SK-N-SH (cell line): ENCODE data around the gene ARMC3. TPM values are rescaled to one million over a fixed set of nuclear protein-coding genes. Genes with fewer than 3 reads are reported as not detected.
A peak's percentile ranks its signal among the peaks of the same experiment; 100 is the strongest.
"Not testable (repeated sequence)": the region's sequence is repeated elsewhere in the genome, so short reads cannot be mapped to it uniquely, and the experiment has no call there.

Experiments
- CTCF ChIA-PET: fragments of 300-600, 350-600 bp; formaldehyde crosslinking; extraction: SDS; loops from one replicate; lab custom pipeline; 2021; lab: Yijun Ruan, JAX
- POLR2A ChIA-PET: fragments of 350-600 bp; sonication (Branson Sonifier 250); formaldehyde crosslinking; extraction: SDS; loops from one replicate; lab custom pipeline; 2020; ENCODE audit warnings: antibody characterized with exemption, inconsistent platforms; lab: Yijun Ruan, JAX
- DNase-seq: peaks from one replicate; pipeline ENCODE4 v3.0.0; 2012
- H2AFZ ChIP-seq: fragments of 200-600 bp; sonication (generic); 2 replicates; pipeline ENCODE4 v1.8.1; 2016; ENCODE audit warnings: antibody characterized with exemption, mild to moderate bottlenecking, low read depth
- H3F3A ChIP-seq: fragments of 200-600 bp; sonication (generic); replicated peaks from 2 replicates; pipeline ENCODE3; 2016; ENCODE audit warnings: antibody characterized with exemption, mild to moderate bottlenecking; ENCODE audit not compliant: insufficient read depth
- H3K27ac ChIP-seq, 2 experiments: fragments of 200-500 bp in 1 of 2; fragments of 200-600 bp in 1 of 2; sonication (Bioruptor generic) in 1 of 2; sonication (generic), shearing (Covaris generic) in 1 of 2; 2 replicates each; pipeline versions ENCODE4 v1.5.1 to v1.6.1; 2014 to 2016; ENCODE audit warnings: low read depth in 2 of 2, inconsistent platforms in 1 of 2, low read length in 1 of 2, mild to moderate bottlenecking in 1 of 2, mixed read lengths in 1 of 2
- H3K27me3 ChIP-seq: fragments of 200-600 bp; sonication (generic), shearing (Covaris generic); 2 replicates; pipeline ENCODE4 v1.6.1; 2016; ENCODE audit warnings: mixed run types; ENCODE audit not compliant: insufficient read depth
- H3K36me3 ChIP-seq, 2 experiments: fragments of 200-500 bp in 1 of 2; fragments of 200-600 bp in 1 of 2; sonication (Bioruptor generic) in 1 of 2; sonication (generic) in 1 of 2; replicated peaks in 1 of 2; 2 replicates each; pipeline versions ENCODE3 to v1.5.1; 2014 to 2016; ENCODE audit warnings: low read length in 1 of 2, mild to moderate bottlenecking in 1 of 2; ENCODE audit not compliant: insufficient read depth in 2 of 2, control insufficient read depth in 1 of 2
- H3K4me1 ChIP-seq, 2 experiments: fragments of 200-500 bp in 1 of 2; fragments of 200-600 bp in 1 of 2; sonication (Bioruptor generic) in 1 of 2; sonication (generic), shearing (Covaris generic) in 1 of 2; 2 replicates each; pipeline versions ENCODE4 v1.5.1 to v1.6.1; 2014 to 2016; ENCODE audit warnings: low read depth in 1 of 2, low read length in 1 of 2, mixed run types in 1 of 2; ENCODE audit not compliant: insufficient read depth in 2 of 2, control insufficient read depth in 1 of 2
- H3K4me2 ChIP-seq: fragments of 200-600 bp; sonication (generic), shearing (Covaris generic); 2 replicates; pipeline ENCODE4 v1.6.1; 2017; ENCODE audit warnings: mixed run types
- H3K4me3 ChIP-seq, 2 experiments: fragments of 200-500 bp in 1 of 2; fragments of 200-600 bp in 1 of 2; sonication (Bioruptor generic) in 1 of 2; sonication (generic), shearing (Covaris generic) in 1 of 2; 2 replicates each; pipeline versions ENCODE4 v1.5.1 to v1.8.1; 2014 to 2016; ENCODE audit warnings: low read depth in 2 of 2, inconsistent platforms in 1 of 2, low read length in 1 of 2, mild to moderate bottlenecking in 1 of 2, mixed read lengths in 1 of 2, moderate library complexity in 1 of 2
- H3K79me2 ChIP-seq: fragments of 200-600 bp; sonication (generic); 2 replicates; pipeline ENCODE4 v1.8.1; 2017; ENCODE audit warnings: mild to moderate bottlenecking; ENCODE audit not compliant: insufficient read depth
- H3K9ac ChIP-seq: fragments of 200-600 bp; sonication (generic); 2 replicates; pipeline ENCODE4 v1.6.1; 2017; ENCODE audit warnings: mixed run types
- H3K9me2 ChIP-seq: fragments of 200-600 bp; sonication (generic); 2 replicates; pipeline ENCODE4 v1.6.1; 2017; ENCODE audit warnings: mixed run types
- H3K9me3 ChIP-seq: fragments of 200-600 bp; sonication (generic); 2 replicates; pipeline ENCODE4 v1.6.1; 2017; ENCODE audit warnings: mixed run types, mild to moderate bottlenecking, moderate library complexity
- H4K20me1 ChIP-seq: fragments of 200-600 bp; sonication (generic); 2 replicates; pipeline ENCODE4 v1.6.1; 2017; ENCODE audit warnings: mild to moderate bottlenecking, mixed run types; ENCODE audit not compliant: insufficient read depth
- MXI1 ChIP-seq: IDR thresholded peaks from 2 replicates; pipeline ENCODE4 v1.6.1; 2012; ENCODE audit warnings: mild to moderate bottlenecking, low read depth, low read length, improper control_type of control experiment
- RAD21 ChIP-seq: IDR thresholded peaks from 2 replicates; pipeline ENCODE4 v1.6.1; 2012; ENCODE audit warnings: mild to moderate bottlenecking, low read length
- RCOR1 ChIP-seq: fragments of 150-350 bp; IDR thresholded peaks from 2 replicates; pipeline ENCODE4 v1.6.1; 2017; ENCODE audit warnings: antibody characterized with exemption, low read length
- SMC3 ChIP-seq: IDR thresholded peaks from 2 replicates; pipeline ENCODE4 v1.6.1; 2012; ENCODE audit warnings: low read depth, low read length, improper control_type of control experiment
- TAF1 ChIP-seq: IDR thresholded peaks from 2 replicates; pipeline ENCODE4 v1.6.1; 2012; ENCODE audit warnings: low read depth, mild to moderate bottlenecking, low read length, moderate library complexity, borderline replicate concordance
- YY1 ChIP-seq: IDR thresholded peaks from 2 replicates; pipeline ENCODE4 v1.4.0; 2012; ENCODE audit warnings: low read depth, mild to moderate bottlenecking
- WGBS: methylation state at CpG from one replicate; pipeline ENCODE4 v1.1.6; 2017; ENCODE audit warnings: low lambda C conversion rate; 5-methylcytosine and 5-hydroxymethylcytosine counted together
- polyA plus RNA-seq, 3 experiments: library from polyadenylated mRNA; depleted of rRNA; stranded (reverse); fragments of >200 nt; gene quantifications; 2 replicates each; pipeline ENCODE4 v1.2.3, GENCODE V29; 2012
- TF ChIP-seq, protein P1 (sequence below): fragments of 200-600 bp; sonication (generic); IDR thresholded peaks from 2 replicates; pipeline ENCODE4 v1.6.1; 2017; ENCODE audit warnings: antibody characterized with exemption, mild to moderate bottlenecking, moderate library complexity

ARMC3 gene
- polyA plus RNA-seq, 1 of the 3 experiments (the other 2 are of a cell fraction), result not detected

DNA sequence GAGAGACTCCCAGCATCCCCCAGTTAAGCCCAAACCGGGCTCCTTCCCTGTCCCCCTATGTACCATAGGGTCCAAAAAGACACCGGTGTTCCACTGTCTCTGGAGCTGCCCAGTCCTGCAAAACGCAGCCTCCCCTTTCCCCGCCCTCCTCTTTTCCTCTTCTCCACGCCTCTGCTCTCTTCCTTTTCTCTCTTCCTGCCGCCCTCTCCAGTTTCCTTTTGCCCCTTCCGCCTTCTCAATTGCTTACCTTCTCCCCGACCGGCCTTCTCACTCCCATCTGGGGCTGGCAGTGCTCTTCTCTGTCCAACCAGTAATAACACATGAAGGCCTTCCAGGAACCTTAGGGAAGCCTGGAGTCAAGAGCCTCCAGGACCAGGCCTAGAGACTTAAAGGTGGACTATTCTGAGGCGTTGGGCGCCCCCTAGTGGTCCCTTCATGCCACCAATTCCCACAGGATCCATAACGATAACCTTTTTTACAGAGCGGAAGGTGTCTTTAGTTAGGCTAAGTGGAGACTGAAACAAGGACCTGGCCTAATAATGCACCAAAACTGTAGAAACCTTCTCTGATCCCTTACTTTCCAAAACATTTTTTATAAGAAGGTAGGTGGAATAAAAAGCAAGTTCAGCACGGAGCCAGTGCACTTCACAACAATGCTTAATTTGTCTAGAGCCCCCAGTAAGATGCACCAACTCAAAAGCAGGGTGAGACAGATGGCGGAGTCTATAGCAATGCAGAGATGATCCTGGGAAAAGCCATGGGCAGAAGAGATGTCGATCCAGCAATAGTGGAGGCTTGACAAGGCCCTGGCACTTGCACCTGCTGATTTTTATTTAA is 140.3 kb downstream of the ARMC3 start:
- Histone ChIP-seq H3K9me3 (no peaks in the 10 kb centered on the region), H3K4me3 (no peak overlapping the region; a peak in 1 of 4 replicates), H3K9me2 (no peaks in the 10 kb centered on the region), H2AFZ (0 out of 2 replicates have a peak overlapping the region, but pooled peaks have one; percentile 57), H3K79me2 (no peaks in the 10 kb centered on the region), H3K27me3 (no peaks in the 10 kb centered on the region), H3K9ac (no peak overlapping the region), H3F3A (no peaks in the 10 kb centered on the region), H3K27ac (no peak overlapping the region), H3K36me3 (no peaks in the 10 kb centered on the region), H3K4me2 (no peak overlapping the region), H4K20me1 (no peaks in the 10 kb centered on the region), H3K4me1 (peaks cover 0 to 6% of the 10 kb centered on the region in 2 experiments; a peak in 1 of 4 replicates)
- TF ChIP-seq TAF1 (no peak), RAD21 (peak; percentile 86), YY1 (no peak), SMC3 (peak; percentile 61)
- TF ChIP-seq, protein P1, sequence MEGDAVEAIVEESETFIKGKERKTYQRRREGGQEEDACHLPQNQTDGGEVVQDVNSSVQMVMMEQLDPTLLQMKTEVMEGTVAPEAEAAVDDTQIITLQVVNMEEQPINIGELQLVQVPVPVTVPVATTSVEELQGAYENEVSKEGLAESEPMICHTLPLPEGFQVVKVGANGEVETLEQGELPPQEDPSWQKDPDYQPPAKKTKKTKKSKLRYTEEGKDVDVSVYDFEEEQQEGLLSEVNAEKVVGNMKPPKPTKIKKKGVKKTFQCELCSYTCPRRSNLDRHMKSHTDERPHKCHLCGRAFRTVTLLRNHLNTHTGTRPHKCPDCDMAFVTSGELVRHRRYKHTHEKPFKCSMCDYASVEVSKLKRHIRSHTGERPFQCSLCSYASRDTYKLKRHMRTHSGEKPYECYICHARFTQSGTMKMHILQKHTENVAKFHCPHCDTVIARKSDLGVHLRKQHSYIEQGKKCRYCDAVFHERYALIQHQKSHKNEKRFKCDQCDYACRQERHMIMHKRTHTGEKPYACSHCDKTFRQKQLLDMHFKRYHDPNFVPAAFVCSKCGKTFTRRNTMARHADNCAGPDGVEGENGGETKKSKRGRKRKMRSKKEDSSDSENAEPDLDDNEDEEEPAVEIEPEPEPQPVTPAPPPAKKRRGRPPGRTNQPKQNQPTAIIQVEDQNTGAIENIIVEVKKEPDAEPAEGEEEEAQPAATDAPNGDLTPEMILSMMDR, result peak; percentile 84
- 55% methylated on average over 16 of the region's 16 CpGs for WGBS
- DNase-seq, result peak; percentile 78
- ChIA-PET POLR2A (no interaction called here), CTCF (interaction anchor here (0.9 to 1.6 kb wide), 3 partner anchors 11 to 79 kb away, joined by 3 to 4 read pairs (median 4); no protein-coding TSS in a partner anchor)

DNA sequence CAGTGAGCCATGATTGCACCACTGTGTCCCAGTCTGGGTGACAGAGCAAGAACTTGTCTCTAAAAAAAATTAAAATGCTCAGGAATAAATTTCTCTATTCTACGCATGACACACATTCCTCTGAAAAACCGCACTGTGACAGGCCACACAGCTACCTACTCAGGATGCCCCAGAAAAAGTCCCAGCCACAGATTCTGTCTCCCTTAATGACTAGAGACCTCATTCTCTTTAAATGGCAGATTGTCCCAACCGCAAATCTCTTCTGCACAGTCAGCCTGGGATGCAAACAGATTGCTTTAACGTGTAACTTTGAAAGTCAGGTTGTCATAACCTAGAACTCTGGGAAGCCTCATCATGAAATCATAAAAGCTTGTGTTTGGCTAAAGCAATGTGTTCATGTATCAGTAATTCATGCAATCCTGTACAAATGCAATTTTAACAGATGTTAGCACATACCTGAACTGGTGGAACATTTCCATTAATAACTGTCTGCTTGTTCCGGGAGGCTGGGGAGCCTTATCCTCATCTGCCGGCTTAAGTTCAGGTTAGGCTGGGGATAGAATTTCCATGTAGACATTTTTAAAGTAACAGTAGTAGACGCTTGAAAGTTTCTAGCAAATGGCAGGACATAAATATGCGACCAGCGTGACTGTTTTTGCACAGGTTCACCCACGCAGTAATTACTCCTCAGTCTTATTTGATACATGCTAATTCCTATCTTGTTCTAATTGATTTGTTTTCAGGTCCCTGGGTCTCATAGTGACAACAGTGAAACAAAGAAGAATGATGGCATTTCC is 141.4 kb downstream of the ARMC3 start:
- no peaks in the 10 kb centered on the region for H3F3A ChIP-seq
- H3K36me3 ChIP-seq, result no peaks in the 10 kb centered on the region
- TF ChIP-seq RCOR1 (no peak), RAD21 (no peak), MXI1 (no peak)
- TF ChIP-seq, protein P1, result no peak
- H4K20me1 ChIP-seq, result no peaks in the 10 kb centered on the region
- H3K4me2 ChIP-seq, result no peak overlapping the region
- H3K27me3 ChIP-seq, result no peaks in the 10 kb centered on the region
- no peak overlapping the region for H3K4me3 ChIP-seq
- ChIA-PET POLR2A (no interaction called here), CTCF (interaction anchor here (0.6 to 1.6 kb wide), 4 partner anchors 10 to 1882 kb away, joined by 3 to 4 read pairs (median 4); no protein-coding TSS in a partner anchor)
- H3K9me3 ChIP-seq, result no peaks in the 10 kb centered on the region
- no peaks in the 10 kb centered on the region for H3K9me2 ChIP-seq
- H3K79me2 ChIP-seq, result no peaks in the 10 kb centered on the region
- no peak overlapping the region for H3K9ac ChIP-seq
- H3K4me1 ChIP-seq, result peaks cover 0 to 6% of the 10 kb centered on the region in 2 experiments; a peak in 1 of 4 replicates
- H2AFZ ChIP-seq, result no peak overlapping the region
- no peak overlapping the region for H3K27ac ChIP-seq
- WGBS, result 77% methylated on average over 10 of the region's 10 CpGs
- DNase-seq, result no peak

DNA sequence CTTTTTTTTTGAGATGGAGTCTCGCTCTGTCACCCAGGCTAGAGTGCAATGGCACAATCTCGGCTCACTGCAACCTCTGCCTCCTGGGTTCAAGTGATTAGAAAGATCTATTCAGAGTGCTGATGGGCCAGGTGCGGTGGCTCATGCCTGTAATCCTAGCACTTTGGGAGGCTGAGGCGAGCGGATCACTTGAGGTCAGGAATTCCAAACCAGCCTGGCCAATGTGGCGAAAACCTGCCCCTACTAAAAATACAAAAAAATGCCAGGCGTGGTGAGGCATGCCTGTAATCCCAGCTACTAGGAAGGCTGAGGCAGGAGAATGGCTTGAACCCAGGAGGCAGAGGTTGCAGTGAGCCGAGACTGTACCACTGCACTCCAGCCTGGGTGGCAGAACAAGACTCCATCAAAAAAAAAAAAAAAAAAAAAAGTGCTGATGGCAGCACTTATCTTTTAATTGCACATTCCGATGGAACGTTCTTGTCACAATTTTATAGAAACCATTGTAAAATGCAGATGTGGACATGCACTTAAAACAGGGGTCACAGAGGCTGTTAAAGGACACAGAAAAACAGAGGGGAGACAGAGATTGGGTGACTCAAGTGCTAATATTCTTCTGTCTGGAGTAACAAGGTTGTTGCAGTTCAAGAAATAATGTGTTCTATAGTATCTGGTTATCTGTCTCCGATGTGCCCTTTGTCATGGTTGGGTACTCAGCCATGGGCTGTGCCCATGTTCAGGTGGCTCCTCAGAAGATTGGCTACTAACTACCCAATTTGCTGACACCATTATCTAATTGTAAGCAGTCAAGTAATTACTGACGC is 142.4 kb downstream of the ARMC3 start:
- H4K20me1 ChIP-seq, H2AFZ ChIP-seq, H3K36me3 ChIP-seq, H3K4me2 ChIP-seq, H3K9ac ChIP-seq, H3K79me2 ChIP-seq, H3K4me1 ChIP-seq, H3K9me3 ChIP-seq, H3K27me3 ChIP-seq, H3K9me2 ChIP-seq, H3K27ac ChIP-seq, H3K4me3 ChIP-seq, POLR2A ChIA-PET, DNase-seq, H3F3A ChIP-seq: not testable (repeated sequence)
- CTCF ChIA-PET, result interaction anchor here (1.3 kb wide), 1 partner anchor 1077 kb away, joined by 4 read pairs; no protein-coding TSS in a partner anchor
- WGBS, result 78% methylated on average over 12 of the region's 12 CpGs
